H1 (cell line): ENCODE measurements around the gene FAM53A. TPM values are rescaled to one million over a fixed set of nuclear protein-coding genes. Genes with fewer than 3 reads are reported as not detected.

ENCODE experiments used
- CTCF ChIA-PET: fragments of 300-600 bp; sonication (Branson Sonifier 250); formaldehyde crosslinking; loops from one replicate; lab custom pipeline; 2021; ENCODE audit not compliant: partially characterized antibody; lab: Charles Lee
- POLR2A ChIA-PET: fragments of 300-600 bp; sonication (Branson Sonifier 250); formaldehyde crosslinking; loops from one replicate; lab custom pipeline; 2021; ENCODE audit warnings: inconsistent platforms; ENCODE audit not compliant: partially characterized antibody; lab: Charles Lee
- DNase-seq, 2 experiments: peaks; one replicate each; pipeline versions ENCODE4 v3.0.0 to v3.0.0-alpha.2; 2010 to 2022; ENCODE audit warnings: low spot score in 2 of 2, low read depth in 1 of 2, mixed read lengths in 1 of 2
- FAIRE-seq: peaks from 2 replicates; lab custom pipeline; 2011; peaks lifted over from hg19 to GRCh38; lab: Jason Lieb, UNC
- H2AFZ ChIP-seq: 2 replicates; pipeline ENCODE4 v1.8.1; 2012; ENCODE audit warnings: low read length, inconsistent platforms
- H2AK5ac ChIP-seq: 2 replicates; pipeline ENCODE4 v1.6.1; 2013; ENCODE audit warnings: low read depth, low read length
- H2BK120ac ChIP-seq: replicated peaks from 2 replicates; pipeline ENCODE3; 2013; ENCODE audit warnings: low read depth, low read length, inconsistent platforms
- H2BK12ac ChIP-seq: 2 replicates; pipeline ENCODE4 v1.6.1; 2013; ENCODE audit warnings: low read depth, low read length
- H2BK15ac ChIP-seq: 2 replicates; pipeline ENCODE4 v1.6.1; 2013; ENCODE audit warnings: low read length
- H2BK20ac ChIP-seq: 2 replicates; pipeline ENCODE4 v1.6.1; 2013; ENCODE audit warnings: low read length
- H2BK5ac ChIP-seq: 2 replicates; pipeline ENCODE4 v1.6.1; 2013; ENCODE audit warnings: low read depth, low read length
- H3K14ac ChIP-seq: 2 replicates; pipeline ENCODE4 v1.6.1; 2013; ENCODE audit warnings: inconsistent platforms; ENCODE audit not compliant: insufficient read length
- H3K18ac ChIP-seq: 2 replicates; pipeline ENCODE4 v1.6.1; 2013; ENCODE audit warnings: low read length; ENCODE audit errors: extremely low read depth
- H3K23ac ChIP-seq: 2 replicates; pipeline ENCODE4 v1.6.1; 2013; ENCODE audit warnings: inconsistent platforms; ENCODE audit not compliant: insufficient read length
- H3K23me2 ChIP-seq: 2 replicates; pipeline ENCODE4 v1.6.1; 2013; ENCODE audit warnings: low read depth, low read length
- H3K27ac ChIP-seq: 2 replicates; pipeline ENCODE4 v1.6.1; 2011; ENCODE audit warnings: low read depth, low read length, inconsistent platforms
- H3K27me3 ChIP-seq, 4 experiments: replicated peaks in 1 of 4; 1 replicate in 1 of 4; 2 replicates in 3 of 4; pipeline versions ENCODE4 v1.6.1 to v1.8.1; 2011 to 2013; ENCODE audit warnings: low read length in 3 of 4, mild to moderate bottlenecking in 3 of 4, inconsistent platforms in 2 of 4, mixed read lengths in 2 of 4, moderate library complexity in 1 of 4; ENCODE audit not compliant: control insufficient read depth in 3 of 4, insufficient read depth in 3 of 4; ENCODE audit errors: extremely low read depth in 1 of 4
- H3K36me3 ChIP-seq, 4 experiments: 2 replicates each; pipeline versions ENCODE4 v1.6.1 to v1.8.1; 2011 to 2013; ENCODE audit warnings: mild to moderate bottlenecking in 4 of 4, low read length in 3 of 4, moderate library complexity in 2 of 4, control low read depth in 1 of 4, inconsistent platforms in 1 of 4; ENCODE audit not compliant: insufficient read depth in 4 of 4, control insufficient read depth in 2 of 4
- H3K4ac ChIP-seq: replicated peaks from 2 replicates; pipeline ENCODE3; 2013; ENCODE audit warnings: low read length, low read depth, mixed read lengths, inconsistent platforms; ENCODE audit not compliant: insufficient read length
- H3K4me1 ChIP-seq, 4 experiments: replicated peaks in 1 of 4; 1 replicate in 1 of 4; 2 replicates in 3 of 4; pipeline versions ENCODE4 v1.6.1 to v1.8.1; 2011 to 2013; ENCODE audit warnings: low read length in 3 of 4, inconsistent platforms in 2 of 4, mixed read lengths in 1 of 4; ENCODE audit not compliant: insufficient read depth in 4 of 4, control insufficient read depth in 3 of 4
- H3K4me2 ChIP-seq, 2 experiments: 2 replicates each; pipeline versions ENCODE4 v1.6.1 to v1.8.1; 2011 to 2013; ENCODE audit warnings: low read depth in 2 of 2, low read length in 2 of 2, control low read depth in 1 of 2, inconsistent platforms in 1 of 2, mild to moderate bottlenecking in 1 of 2; ENCODE audit not compliant: insufficient read depth in 1 of 2
- H3K4me3 ChIP-seq, 4 experiments: fragments of 200-600, 300-600 bp in 1 of 4; sonication (generic), shearing (Covaris generic), sonication (Bioruptor Twin) in 1 of 4; 2 replicates each; pipeline versions ENCODE4 v1.5.1 to v1.8.1; 2011 to 2016; ENCODE audit warnings: low read length in 4 of 4, low read depth in 3 of 4, control low read depth in 2 of 4, inconsistent platforms in 2 of 4, mild to moderate bottlenecking in 2 of 4, mixed read lengths in 1 of 4, moderate library complexity in 1 of 4; ENCODE audit not compliant: insufficient read depth in 2 of 4; ENCODE audit errors: extremely low read depth in 1 of 4
- H3K56ac ChIP-seq: replicated peaks from 2 replicates; pipeline ENCODE3; 2013; ENCODE audit warnings: low read depth, mild to moderate bottlenecking, mixed read lengths, low read length, inconsistent platforms; ENCODE audit not compliant: insufficient read length
- H3K79me1 ChIP-seq: 2 replicates; pipeline ENCODE4 v1.6.1; 2013; ENCODE audit warnings: low read depth, low read length, control low read depth
- H3K79me2 ChIP-seq, 2 experiments: 2 replicates each; pipeline versions ENCODE4 v1.6.1 to v1.8.1; 2012 to 2013; ENCODE audit warnings: low read length in 2 of 2, mild to moderate bottlenecking in 2 of 2, inconsistent platforms in 1 of 2; ENCODE audit not compliant: insufficient read depth in 2 of 2, control insufficient read depth in 1 of 2
- H3K9ac ChIP-seq, 4 experiments: replicated peaks in 1 of 4; 1 replicate in 1 of 4; 2 replicates in 3 of 4; pipeline versions ENCODE4 v1.6.1 to v1.8.1; 2011 to 2013; ENCODE audit warnings: low read depth in 3 of 4, low read length in 3 of 4, control low read depth in 2 of 4, mild to moderate bottlenecking in 2 of 4, moderate library complexity in 2 of 4, inconsistent platforms in 1 of 4; ENCODE audit errors: extremely low read depth in 1 of 4
- H3K9me3 ChIP-seq, 2 experiments: 2 replicates each; pipeline versions ENCODE4 v1.6.1 to v1.8.1; 2012 to 2013; ENCODE audit warnings: mild to moderate bottlenecking in 2 of 2, moderate library complexity in 2 of 2, control low read depth in 1 of 2, inconsistent platforms in 1 of 2, low read depth in 1 of 2, low read length in 1 of 2, mixed read lengths in 1 of 2; ENCODE audit not compliant: insufficient read depth in 2 of 2
- H4K20me1 ChIP-seq, 2 experiments: replicated peaks in 1 of 2; 2 replicates each; pipeline versions ENCODE3 to v1.8.1; 2011 to 2013; ENCODE audit warnings: inconsistent platforms in 2 of 2, low read length in 2 of 2, mild to moderate bottlenecking in 1 of 2; ENCODE audit not compliant: insufficient read depth in 2 of 2, control insufficient read depth in 1 of 2
- H4K5ac ChIP-seq: 2 replicates; pipeline ENCODE4 v1.6.1; 2013; ENCODE audit warnings: low read length, low read depth, mixed read lengths, inconsistent platforms; ENCODE audit not compliant: insufficient read length
- H4K8ac ChIP-seq: 2 replicates; pipeline ENCODE4 v1.8.0; 2013; ENCODE audit warnings: mild to moderate bottlenecking, moderate library complexity, low read length, inconsistent platforms; ENCODE audit not compliant: insufficient read depth; ENCODE audit errors: extremely low read depth
- H4K91ac ChIP-seq: replicated peaks from 2 replicates; pipeline ENCODE3; 2013; ENCODE audit warnings: low read length, mixed read lengths, inconsistent platforms; ENCODE audit not compliant: insufficient read length
- ASH2L ChIP-seq: fragments of 200-600, 300-600 bp; sonication (generic); IDR thresholded peaks from one replicate; pipeline ENCODE4 v1.7.1; 2017; ENCODE audit warnings: low read length
- CHD1 ChIP-seq: IDR thresholded peaks from 2 replicates; pipeline ENCODE4 v1.6.1; 2012; ENCODE audit warnings: low read depth, low read length, improper control_type of control experiment
- E2F6 ChIP-seq: IDR thresholded peaks from 2 replicates; pipeline ENCODE4 v1.6.1; 2012; ENCODE audit warnings: inconsistent platforms
- EGR1 ChIP-seq: IDR thresholded peaks from 2 replicates; pipeline ENCODE4 v1.6.1; 2011; ENCODE audit warnings: low read depth, low read length, borderline replicate concordance
- MAFK ChIP-seq: IDR thresholded peaks from 2 replicates; pipeline ENCODE4 v1.6.1; 2012; ENCODE audit warnings: low read depth, mild to moderate bottlenecking, improper control_type of control experiment, low read length
- NANOG ChIP-seq: IDR thresholded peaks from 2 replicates; pipeline ENCODE4 v1.6.1; 2011; ENCODE audit warnings: low read length, low read depth, mild to moderate bottlenecking, inconsistent platforms; ENCODE audit not compliant: insufficient read depth, poor library complexity, severe bottlenecking
- POLR2AphosphoS5 ChIP-seq: IDR thresholded peaks from 2 replicates; pipeline ENCODE4 v1.6.1; 2011; ENCODE audit warnings: low read depth, low read length
- RAD21 ChIP-seq, 2 experiments: IDR thresholded peaks in 1 of 2; conservative IDR thresholded peaks in 1 of 2; 2 replicates each; pipeline ENCODE4 v1.6.1; 2011; ENCODE audit warnings: low read depth in 2 of 2, low read length in 2 of 2, improper control_type of control experiment in 1 of 2, inconsistent platforms in 1 of 2, mild to moderate bottlenecking in 1 of 2, moderate library complexity in 1 of 2
- RBBP5 ChIP-seq: IDR thresholded peaks from 2 replicates; pipeline ENCODE4 v1.7.1; 2012; ENCODE audit warnings: low read depth, mild to moderate bottlenecking, inconsistent platforms, low read length, moderate library complexity, borderline replicate concordance
- SAP30 ChIP-seq: fragments of 300-600 bp; sonication (generic); IDR thresholded peaks from 2 replicates; pipeline ENCODE4 v1.7.1; 2012; ENCODE audit warnings: low read length, moderate library complexity, mild to moderate bottlenecking, inconsistent platforms; ENCODE audit not compliant: insufficient read depth, insufficient replicate concordance
- SIX5 ChIP-seq: IDR thresholded peaks from 2 replicates; pipeline ENCODE4 v1.6.1; 2011; ENCODE audit warnings: mild to moderate bottlenecking, low read depth, low read length
- WGBS, 2 experiments: shearing (Covaris generic) in 1 of 2; methylation state at CpG; one replicate each; pipeline versions ENCODE4 v1.1.6 to v1.1.7; 2013 to 2015; ENCODE audit warnings: low lambda C conversion rate in 2 of 2, mixed read lengths in 2 of 2, inconsistent platforms in 1 of 2, low coverage in 1 of 2, missing lambda C conversion rate in 1 of 2; ENCODE audit not compliant: insufficient replicate concordance in 2 of 2, insufficient coverage in 1 of 2, insufficient read length in 1 of 2; ENCODE audit errors: extremely low coverage in 1 of 2, missing lambda C conversion rate in 1 of 2; 5-methylcytosine and 5-hydroxymethylcytosine counted together
- polyA plus RNA-seq, 7 experiments: library from polyadenylated mRNA; depleted of rRNA in 3 of 7; stranded (reverse) in 5 of 7; unstranded in 2 of 7; fragments of >200 nt in 5 of 7; fragments of 200-250 nt in 2 of 7; gene quantifications; 1 replicate in 5 of 7; 2 replicates in 1 of 7; 4 replicates in 1 of 7; pipeline versions ENCODE4 v1.2.1 to v1.2.3, GENCODE V29; 2011 to 2013; ENCODE audit warnings: missing spikeins in 2 of 7, mixed read lengths in 2 of 7
- total RNA-seq: library from RNA; stranded (reverse); fragmentation: NEBNext Ultra II Directional; extraction: Animal tissue kit (Norgen Biotek cat#: 25700); gene quantifications from 2 replicates; pipeline ENCODE4 v1.2.1, GENCODE V29; 2021

Gene FAM53A
- total and polyA plus RNA-seq, 2 of the 8 experiments (the other 6 are each of a cell fraction or from before 2014, with no cell fraction given) = 1.9 to 2.0 TPM

- Histone ChIP-seq H2BK20ac (no peak overlapping the region), H3K27ac (no peak overlapping the region), H3K27me3 (no peaks in the 10 kb centered on the region), H2BK12ac (no peak overlapping the region), H4K8ac (no peak overlapping the region), H2AK5ac (no peak overlapping the region), H3K36me3 (no peaks in the 10 kb centered on the region; a peak in 1 of 8 replicates), H3K79me1 (no peaks in the 10 kb centered on the region), H2BK120ac (no peak overlapping the region), H3K9me3 (peaks cover 0 to 2% of the 10 kb centered on the region in 2 experiments; a peak in 1 of 4 replicates), H3K4me2 (no peak overlapping the region), H4K5ac (no peak overlapping the region), H3K23ac (no peak overlapping the region), H3K4me3 (no peak overlapping the region), H3K79me2 (no peaks in the 10 kb centered on the region), H3K4ac (no peak overlapping the region), H2BK5ac (no peak overlapping the region), H3K9ac (no peak overlapping the region), H3K23me2 (peaks cover 13% of the 10 kb centered on the region; the same call in 1 of the 2 replicates), H3K18ac (no peak overlapping the region), H4K91ac (no peak overlapping the region), H3K56ac (no peak overlapping the region), H4K20me1 (peaks cover 0 to 12% of the 10 kb centered on the region in 2 experiments), H3K14ac (no peak overlapping the region), H2BK15ac (no peak overlapping the region), H3K4me1 (peaks cover 0 to 7% (median 3%) of the 10 kb centered on the region in 4 experiments; a peak in 4 of 7 replicates), H2AFZ (no peak overlapping the region)
- ChIA-PET CTCF (interaction anchor here (0.8 to 3.6 kb wide), 3 partner anchors 19 to 105 kb away, joined by 3 to 13 read pairs (median 3); no protein-coding TSS in a partner anchor), POLR2A (no interaction called here)
- WGBS, 2 experiments = 83% methylated on average over 3 of the region's 3 CpGs; no CpG with 5 or more reads in 1 of the 2 experiments
- DNase-seq (no peak), FAIRE-seq (no peak)
- TF ChIP-seq RBBP5 (no peak), SAP30 (no peak), EGR1 (no peak), MAFK (no peak), RAD21 (IDR thresholded peaks at IDR 0.05 in 1 of 2, conservative IDR thresholded peaks at IDR 0.05 in 1 of 2; ENCODE audit: low read depth in 2 of 2, low read length in 2 of 2) (no peak), SIX5 (no peak), E2F6 (no peak), POLR2AphosphoS5 (no peak), NANOG (no peak), ASH2L (no peak), CHD1 (no peak)
These were observed 35.2 kb downstream of the FAM53A start for GRCh38 chr4:1648962-1649361.
